G401.6 (cell line): ENCODE results near the gene PRKRA.
"Not testable (repeated sequence)": the region's sequence is repeated elsewhere in the genome, so short reads cannot be mapped to it uniquely, and the experiment has no call there.

Source experiments
- FAIRE-seq: peaks from 2 replicates; lab custom pipeline; 2012; peaks lifted over from hg19 to GRCh38; lab: Jason Lieb, UNC

PRKRA gene

DNA sequence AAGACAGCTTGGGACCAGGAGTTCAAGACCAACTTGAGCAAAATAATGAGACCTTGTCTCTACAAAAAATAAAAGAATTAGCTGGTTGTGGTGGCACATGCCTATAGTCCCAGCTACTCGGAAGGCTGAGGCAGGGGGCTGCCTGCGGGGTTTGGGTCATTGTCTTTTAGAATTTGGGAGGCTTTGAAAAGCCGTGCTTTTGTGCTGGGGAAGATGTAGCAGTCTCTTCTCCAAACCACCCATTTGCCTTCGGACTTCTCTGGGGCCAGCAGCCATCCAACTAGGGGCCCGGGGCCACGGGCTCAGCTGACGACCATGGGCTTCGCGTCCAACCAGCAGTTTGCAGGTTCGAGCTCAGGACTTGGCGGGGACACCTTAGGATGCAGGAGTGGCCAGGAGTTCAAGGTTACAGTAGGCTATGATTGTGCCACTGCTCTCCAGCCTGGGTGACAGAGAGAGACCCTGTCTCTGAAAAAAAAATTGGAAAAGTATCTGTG, 6.5 kb upstream of the PRKRA start:
- FAIRE-seq: no peak

DNA sequence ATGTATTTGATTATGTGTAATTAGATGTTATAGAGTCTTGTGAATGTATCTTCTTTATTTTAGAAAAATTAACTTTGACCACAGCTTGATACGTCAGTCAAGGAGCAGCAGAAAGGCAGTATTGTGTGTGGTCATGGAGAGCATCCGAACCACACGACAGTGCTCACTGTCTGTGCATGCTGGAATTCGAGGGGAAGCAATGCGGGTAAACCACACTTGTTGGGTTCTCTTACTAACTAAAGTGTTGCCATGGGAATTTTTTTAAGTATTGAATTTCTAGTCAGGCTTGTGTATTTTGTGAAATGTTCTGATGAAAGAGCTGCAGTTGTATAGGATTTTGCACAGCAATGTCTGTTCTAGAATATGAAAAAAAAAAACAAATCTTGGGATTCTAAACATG, 5.0 kb upstream of the PRKRA start:
- no peak for FAIRE-seq

DNA sequence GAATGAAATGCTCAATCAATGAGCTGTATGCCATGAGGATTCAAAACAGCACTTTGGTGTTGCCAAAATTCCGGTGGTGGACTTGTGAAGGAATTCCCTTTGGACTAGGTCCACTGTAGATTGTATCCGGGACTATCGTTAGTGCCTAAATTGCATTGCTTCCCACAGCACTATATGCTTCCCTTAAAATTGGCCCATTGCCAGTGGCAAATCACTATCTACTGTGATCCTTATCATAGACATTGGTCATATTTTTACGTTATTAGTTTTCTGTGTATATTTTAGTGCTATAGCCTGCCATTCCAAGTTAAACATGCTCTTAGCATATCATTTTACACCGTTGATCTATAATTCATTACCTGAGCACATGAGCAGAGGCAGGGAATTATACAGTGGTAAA, 1.9 kb upstream of the PRKRA start:
- FAIRE-seq: no peak

DNA sequence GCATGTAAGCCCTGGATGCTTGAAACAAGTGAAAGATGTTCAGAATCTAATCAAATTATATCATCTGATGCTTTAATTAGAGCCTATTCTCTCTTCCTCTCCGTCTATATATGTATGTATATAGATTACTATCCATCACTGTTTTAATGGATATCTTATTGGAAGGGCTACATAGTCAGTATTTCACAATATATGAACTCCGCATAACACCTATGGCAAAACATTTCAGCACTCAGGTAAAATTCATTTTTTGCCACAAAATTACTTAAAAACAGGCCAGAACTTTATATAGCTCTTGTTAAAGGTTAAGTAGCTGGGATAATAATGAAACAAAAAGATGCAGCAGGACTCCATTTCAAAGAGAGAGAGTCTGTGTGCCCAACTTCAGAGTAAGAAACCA, 1.4 kb upstream of the PRKRA start:
- FAIRE-seq: no peak

DNA sequence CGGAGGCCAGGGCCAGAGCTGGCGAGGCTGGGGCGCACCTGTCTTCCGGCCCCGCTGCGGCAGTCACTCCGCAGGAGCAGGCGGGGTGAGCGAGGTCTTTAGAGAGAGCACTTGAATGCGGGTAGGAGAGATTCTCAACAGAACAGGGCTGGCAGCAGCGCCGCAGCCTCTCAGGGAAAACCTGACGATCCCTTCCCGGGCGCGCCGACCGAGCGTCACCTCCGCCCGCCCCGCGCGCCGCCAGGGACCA, 526 bp downstream of the PRKRA start:
- no peak for FAIRE-seq

DNA sequence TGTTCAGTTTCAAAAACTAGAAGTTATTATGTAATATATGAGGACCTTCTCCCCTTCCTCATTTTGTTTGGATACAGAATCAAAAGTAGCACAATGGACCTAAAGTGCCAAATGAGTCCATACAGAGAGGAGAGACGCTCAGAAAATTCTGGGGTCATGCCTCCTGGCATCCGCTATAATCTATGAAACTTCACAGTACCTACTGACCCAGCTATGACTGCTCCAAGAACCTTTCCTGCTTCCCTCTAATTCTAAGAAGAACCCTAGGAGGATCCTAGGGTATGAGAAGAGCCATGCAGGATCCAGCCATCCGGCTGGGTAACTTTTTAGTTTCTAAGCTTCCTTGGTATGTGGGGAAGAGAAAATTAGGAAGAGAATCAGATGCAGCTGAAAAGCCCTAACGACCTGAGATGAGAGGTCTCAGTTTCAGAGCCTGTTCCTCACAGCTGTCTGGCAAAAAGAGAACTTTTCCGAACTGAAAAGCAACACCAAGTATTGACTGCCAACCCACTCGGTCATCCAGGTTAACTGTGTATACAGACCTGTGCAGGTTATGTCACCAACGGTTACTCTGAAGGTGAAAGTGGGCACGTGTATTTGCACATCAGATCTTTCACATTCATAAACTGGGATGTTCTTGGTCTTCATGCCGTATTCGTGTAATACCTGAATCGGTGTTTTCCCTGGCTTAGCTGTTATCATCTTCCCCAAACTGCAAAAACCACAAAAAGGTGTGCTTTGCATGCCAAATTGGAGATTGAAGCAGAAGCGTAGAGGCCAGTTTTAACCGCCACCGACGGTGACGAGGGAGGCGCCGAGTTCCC, 1.1 kb downstream of the PRKRA start:
- FAIRE-seq: no peak

DNA sequence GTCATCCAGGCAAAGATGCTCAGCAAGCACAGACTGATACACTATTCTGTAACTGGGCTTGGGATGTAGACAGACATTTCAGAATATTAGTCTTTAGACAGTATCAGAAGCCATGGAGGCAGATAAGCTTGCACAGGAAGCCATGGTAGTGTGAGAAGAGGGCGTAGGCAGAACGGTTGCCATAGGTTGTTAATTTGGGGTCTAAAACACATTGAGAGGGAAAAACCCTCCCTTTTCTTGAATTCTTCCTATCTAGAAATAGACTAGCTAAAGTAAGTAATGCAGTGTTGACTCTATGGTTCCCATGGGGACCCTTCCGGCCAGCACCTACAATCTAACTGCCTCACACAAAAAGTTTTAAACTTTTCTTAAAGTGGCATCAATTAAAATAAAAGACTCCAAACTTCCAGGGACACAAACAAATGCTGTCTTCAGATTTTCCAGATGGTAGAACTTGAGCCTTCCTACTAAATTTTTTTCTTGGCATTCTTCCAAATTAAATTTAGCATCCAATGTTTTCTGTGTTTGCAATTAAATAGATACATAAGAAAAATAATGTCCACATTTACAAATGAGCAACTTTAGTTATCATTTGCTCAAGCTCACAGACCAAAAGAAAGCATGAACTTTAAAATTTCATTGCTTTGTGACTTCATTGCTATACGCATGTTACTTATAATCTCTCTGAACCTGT, 1.9 kb downstream of the PRKRA start:
- no peak for FAIRE-seq

DNA sequence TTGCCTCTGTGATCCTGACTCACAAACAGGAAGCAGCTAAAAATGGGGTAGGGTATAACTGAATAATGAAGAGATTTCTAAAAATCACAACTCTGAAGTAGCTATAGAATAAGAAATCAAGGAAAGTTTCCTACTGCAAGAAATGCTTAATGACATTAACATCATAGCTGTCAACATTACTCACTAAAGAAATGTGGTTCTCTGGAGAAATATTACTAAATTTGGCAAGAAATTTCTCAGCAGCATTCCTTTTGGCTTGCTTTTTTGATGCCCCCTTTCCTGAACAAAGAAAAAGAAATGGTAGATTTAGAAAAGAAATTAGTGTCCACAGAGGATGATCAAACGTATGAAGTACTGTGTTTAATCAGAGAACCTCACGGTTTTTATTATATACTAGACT, 9.5 kb downstream of the PRKRA start:
- FAIRE-seq: no peak

DNA sequence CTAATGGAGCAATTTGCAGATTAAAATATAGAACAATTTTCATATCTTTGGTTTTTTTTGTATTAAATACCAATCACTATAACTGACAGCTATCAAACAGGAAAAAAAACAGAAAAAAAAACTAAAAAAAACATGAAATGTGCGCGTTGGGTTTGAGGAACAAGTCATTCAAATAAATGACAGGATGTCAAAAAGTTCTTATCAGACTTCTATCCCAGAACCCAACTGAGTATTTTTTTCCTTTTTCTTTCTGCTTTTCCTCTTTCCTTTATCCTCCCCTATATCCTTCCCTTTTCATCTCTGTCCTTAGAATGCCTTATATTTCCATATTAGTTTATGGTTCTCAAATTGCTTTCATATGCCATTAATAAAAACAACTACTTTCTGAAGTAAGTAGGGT, 14.3 kb downstream of the PRKRA start:
- no peak for FAIRE-seq

DNA sequence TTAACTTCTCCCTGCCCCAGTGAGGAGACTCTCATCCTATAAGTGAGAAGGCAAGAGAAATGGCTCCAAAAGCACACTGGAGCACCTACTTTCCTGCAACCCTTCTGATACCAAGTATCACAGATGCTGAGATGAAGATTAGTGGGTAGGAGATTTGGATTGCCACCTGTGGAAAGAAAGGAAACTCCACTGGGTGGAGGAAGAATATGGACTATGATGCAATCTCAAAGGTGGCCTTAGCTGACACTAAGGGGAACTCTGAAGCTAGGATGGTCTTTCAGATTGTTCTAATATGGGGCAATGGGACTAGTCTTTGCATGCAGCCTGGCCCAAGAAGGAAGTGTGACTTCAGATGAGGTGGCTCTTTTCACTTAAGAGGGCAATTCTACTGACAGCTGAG, 21.6 kb downstream of the PRKRA start:
- no peak for FAIRE-seq

DNA sequence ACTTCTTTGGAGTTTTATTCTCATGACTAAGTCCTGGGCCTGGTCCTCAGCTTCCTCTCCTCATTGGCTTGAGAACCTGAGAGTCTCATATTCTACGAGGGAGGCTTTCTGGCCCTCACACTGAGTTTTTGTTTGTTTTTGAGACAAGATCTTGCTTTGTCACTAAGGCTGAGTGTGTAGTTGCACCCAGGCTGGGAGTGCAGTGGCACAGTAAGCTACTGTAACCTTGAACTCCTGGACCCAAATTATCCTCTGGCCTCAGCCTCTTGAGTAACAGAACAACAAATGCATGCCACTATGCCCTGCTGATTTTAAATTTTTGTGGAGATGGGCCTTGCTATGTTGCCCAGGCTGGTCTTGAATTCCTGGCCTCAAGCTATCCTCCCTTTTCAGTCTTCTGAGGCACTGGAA, 22.6 kb downstream of the PRKRA start:
- no peak for FAIRE-seq

DNA sequence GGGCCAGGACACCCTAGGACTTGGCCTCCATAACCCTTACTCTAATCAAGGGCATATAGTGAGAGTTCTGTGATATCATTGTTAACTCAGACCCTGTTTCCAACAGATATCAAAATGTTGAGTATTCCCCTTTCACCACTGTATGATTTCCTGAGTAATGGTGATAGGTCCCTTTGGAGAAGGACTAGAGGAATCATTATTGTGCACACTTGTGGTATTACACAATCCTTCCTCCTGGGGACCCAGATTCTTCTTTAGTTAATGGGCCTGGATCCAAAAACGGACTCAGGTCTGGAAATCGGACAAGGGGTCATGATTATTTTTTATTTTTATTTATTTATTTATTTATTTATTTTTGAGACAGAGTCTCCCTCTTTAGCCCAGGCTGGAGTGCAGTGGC, 23.5 kb downstream of the PRKRA start:
- FAIRE-seq: no peak

DNA sequence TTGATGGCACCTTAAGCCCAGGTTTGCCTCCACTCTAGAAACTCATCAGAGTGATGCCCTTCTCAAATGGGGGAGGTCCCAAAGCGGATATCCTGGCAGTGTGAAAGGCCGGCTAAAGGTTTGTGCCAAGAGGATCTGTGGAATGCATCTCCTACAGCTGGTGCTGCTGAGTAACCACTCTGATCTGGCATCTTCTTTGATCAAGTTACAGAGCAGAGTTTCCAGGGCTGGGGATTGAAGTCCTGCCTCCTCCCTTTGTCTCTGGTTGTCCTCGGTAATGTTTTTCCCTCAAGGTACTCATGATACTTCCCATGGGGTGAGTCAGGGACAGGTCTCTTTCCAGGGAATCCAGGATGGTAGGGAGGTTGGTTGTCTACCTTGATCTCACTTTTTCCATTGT, 24.6 kb downstream of the PRKRA start:
- no peak for FAIRE-seq

DNA sequence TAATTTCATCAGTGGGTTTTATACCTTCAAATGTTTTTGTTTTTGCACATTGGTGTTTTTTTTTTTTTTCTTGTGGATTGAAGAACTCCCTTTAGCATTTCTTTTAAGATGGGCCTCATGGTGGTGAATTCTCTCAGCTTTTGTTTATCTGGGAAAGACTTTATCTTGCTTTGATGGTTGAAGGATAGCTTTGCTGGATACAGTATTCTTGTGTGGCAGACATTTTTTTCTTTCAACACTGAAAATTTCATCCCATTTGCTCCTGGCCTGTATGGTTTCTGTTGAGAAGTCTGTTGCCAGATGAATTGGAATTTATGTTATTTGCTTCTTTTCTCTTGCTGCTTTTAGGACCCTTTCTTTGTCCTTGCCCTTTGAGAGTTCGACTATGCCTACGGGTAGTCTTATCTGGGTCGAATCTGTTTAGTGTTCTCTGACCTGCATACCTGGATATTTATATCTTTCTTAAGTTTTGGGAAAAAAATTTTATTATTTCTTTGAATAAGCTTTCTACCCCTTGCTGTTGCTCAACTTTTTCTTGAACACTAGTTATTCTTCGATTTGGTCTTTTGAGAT, 25.6 kb downstream of the PRKRA start:
- no peak for FAIRE-seq

DNA sequence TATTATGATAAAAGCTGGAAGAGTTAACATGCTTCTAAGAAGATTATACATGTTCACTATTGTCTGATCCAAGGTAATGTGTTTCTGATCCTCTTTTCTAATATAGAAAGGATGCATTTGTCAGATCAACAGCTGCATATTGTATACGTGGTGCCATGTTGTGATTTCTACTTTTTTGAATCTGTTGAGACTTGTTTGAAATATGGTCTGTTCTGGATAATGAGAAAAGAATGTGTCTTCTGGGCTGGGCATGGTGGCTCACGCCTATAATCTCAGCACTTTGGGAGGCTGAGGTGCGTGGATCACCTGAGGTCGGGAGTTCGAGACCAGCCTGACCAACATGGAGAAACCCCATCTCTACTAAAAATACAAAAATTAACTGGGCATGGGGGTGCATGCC, 27.2 kb downstream of the PRKRA start:
- FAIRE-seq: not testable (repeated sequence)

DNA sequence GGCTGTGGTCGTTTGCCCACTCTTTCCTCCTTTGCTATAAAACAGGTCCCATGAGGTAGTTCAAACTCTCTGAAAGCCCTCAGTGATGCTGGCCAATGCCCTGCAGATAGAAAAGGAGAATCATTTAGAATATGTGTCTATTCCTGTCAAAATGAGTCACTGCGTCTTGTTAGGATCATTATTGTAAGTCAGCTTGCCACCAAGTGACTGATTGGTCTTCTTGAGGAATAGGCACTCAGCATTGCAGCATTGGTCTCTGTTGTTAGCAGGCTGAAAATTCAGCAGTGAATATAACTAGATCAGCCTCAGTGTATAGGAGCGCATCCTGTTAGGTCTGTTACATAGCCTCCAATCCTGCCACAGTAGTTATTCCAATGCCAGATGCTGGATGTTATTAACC, 28.9 kb downstream of the PRKRA start:
- no peak for FAIRE-seq

DNA sequence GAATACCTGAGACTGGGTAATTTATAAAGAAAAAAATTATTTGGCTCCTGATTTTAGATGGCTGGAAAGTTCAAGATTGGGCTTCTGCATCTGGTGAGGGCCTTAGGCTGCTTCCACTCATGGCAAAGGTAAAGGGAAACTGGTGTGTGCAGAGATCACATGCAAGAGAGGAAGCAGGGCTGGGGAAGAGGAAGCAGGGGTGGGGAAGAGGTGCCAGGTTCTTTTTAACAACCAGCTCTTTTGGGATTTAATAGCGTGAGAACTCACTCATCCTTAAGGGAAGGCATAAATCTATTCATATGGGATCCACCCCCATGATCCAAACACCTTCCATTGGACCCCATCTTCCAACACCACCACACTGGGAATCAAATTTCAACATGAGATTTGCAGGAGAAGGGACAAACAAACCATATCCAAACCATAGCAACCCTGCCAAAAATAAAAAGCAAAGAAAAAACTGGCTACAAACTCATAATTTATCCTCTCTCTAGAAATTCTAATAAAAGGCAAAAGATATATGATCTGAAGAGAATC, 30.4 kb downstream of the PRKRA start:
- FAIRE-seq: no peak

DNA sequence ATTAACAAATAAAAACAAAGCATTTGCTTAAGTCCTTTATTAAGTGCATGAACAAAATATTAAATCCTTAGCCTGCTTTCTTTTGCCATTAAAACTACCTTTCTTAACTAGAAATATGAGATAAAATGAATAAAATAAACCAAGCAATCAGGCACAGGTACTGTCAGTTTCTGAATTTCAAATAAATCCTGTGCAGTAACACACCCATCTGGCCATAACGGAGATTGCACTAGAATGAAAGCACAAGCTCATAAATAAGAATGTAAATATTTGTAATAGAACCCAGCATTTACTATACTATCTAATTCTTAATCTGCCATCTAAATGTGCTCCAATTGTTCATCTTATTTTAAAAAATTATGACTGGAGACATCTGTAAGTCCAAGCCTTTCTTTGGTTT, 31.9 kb downstream of the PRKRA start:
- no peak for FAIRE-seq

DNA sequence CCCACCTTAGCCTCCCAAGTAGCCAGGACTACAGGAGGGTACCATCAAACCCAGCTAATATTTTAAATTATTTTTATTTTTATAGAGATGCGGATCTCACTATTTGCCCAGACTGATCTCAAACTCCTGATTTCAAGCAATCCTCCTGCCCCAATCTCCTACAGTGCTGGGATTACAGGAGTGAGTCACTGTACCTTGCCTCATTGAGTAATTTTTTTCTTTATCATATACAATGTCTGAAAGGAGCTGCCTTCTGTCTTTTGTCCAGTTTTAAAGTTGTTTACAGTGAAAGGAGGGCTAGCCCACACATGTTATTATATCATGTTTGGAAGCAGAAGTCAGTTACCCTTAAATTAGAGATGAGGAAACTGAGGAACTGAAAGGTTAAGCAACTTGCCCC, 32.5 kb downstream of the PRKRA start:
- no peak for FAIRE-seq

DNA sequence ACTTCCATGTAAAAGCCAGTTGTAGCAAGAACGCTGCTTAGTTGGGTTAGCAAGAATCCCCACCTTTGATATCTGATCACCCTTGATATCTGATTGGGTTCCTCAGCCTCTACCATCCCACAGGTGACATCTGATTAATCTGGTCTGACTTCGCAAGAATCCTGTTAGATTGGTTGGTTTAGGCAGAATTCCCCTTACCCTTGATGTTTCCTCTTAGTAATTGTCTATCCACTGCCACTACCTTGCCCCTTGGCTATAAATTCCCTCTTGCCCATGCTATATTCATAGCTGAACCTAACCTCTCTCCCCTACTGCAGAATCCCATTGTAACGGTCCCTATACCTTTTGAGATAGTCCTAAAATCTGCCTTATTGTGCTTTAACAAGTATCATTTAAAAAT, 33.1 kb downstream of the PRKRA start:
- no peak for FAIRE-seq

DNA sequence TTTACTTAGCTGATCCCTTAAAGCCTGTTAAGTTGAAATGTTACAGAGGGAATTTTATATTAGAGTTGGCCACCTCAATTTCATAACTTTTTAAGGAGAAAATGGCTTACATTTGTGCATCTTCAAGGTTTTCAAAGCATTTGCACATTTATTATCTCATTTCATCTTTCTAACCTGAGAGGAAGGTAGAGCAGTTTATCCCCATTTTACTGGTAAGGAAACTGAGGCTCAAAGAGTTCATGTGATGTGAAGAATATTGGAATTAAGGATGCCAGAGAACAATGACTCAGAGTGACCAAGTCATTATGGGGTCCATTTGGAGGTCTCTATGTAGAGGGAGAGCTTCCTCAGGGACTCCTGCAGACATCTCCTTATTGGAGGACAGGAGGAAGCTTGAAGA, 35.0 kb downstream of the PRKRA start:
- no peak for FAIRE-seq

DNA sequence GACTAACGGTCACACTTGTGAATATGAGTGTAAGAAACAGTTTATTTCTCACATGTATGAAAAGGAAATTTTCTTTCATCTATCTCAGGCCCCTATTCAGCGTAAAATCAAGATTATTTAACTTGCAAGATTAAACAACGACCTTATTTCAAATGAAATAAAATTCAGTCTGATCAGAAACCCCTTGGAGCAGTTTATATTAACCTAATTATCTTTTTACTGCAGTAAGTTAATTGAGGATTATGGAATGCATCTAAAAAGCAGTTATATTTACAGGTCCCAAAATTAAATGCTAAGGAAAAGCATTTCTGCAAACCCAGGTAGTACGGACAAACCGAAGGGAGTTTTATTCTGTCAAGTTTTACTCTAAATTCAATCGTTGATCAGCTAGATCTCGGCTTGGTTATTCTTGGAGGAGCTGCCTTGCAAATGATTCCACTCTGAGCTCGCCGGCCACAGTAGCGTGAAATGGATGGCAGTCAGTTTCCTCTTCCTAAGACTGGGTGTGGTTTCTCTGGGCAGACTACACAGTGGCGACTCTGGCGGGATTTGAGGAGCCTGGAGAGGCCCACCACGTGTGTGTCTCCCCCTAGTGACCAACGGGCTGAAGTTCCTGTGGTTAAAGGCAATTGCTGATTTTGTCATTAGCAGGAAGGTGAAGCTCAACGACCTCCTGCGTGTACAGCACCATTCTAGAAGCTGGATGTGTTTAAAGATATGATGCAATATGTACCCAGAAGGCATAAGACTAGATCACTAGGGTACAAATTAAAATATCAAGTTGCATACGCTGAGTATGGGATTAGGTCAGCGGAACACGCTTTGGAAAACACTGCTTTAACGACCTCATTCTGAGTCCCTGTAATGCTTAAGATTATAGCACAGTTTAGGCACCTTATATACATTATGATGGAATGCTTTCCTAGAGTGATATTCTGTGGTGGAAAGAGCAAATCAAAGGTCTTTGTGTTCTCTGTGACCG, 36.4 kb downstream of the PRKRA start:
- FAIRE-seq: peak; percentile 94
